Measurements from ENCODE around the gene RNU1-2.
A peak's percentile ranks its signal among the peaks of the same experiment; 100 is the strongest.
"Not testable (repeated sequence)": the region's sequence is repeated elsewhere in the genome, so short reads cannot be mapped to it uniquely, and the experiment has no call there.

Gene RNU1-2

DNA sequence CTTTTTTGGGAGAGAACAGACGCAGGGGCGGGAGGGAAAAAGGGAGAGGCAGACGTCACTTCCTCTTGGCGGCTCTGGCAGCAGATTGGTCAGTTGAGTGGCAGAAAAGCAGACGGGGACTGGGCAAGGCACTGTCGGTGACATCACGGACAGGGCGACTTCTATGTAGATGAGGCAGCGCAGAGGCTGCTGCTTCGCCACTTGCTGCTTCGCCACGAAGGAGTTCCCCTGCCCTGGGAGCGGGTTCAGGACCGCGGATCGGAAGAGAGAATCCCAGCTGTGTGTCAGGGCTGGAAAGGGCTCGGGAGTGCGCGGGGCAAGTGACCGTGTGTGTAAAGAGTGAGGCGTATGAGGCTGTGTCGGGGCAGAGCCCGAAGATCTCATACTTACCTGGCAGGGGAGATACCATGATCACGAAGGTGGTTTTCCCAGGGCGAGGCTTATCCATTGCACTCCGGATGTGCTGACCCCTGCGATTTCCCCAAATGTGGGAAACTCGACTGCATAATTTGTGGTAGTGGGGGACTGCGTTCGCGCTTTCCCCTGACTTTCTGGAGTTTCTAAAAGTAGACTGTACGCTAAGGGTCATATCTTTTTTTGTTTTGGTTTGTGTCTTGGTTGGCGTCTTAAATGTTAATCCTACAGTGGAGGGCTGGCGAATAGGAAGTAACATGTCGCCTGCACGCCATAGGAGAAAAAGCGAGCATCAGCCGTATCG is at the start of gene RNU1-2:
Gene RNU1-2 (plus strand): TSS at position 383 of the 718 bp plus-strand sequence.
- no CpG with 5 or more reads among the region's 39 CpGs for WGBS (ENCODE audit: insufficient coverage, insufficient read length)
- not testable (repeated sequence) for H3K27me3 ChIP-seq (ENCODE audit: control insufficient read depth, insufficient read depth, low read length); H3K4me1 ChIP-seq (ENCODE audit: control insufficient read depth, insufficient read depth, low read length); H3K9me3 ChIP-seq (ENCODE audit: control insufficient read depth, insufficient read depth, low read length); H3K27ac ChIP-seq (ENCODE audit: low read length); H3K36me3 ChIP-seq (ENCODE audit: control insufficient read depth, insufficient read depth, low read length)
- H3K4me3 ChIP-seq (ENCODE audit: low read length): peak within 1 kb of the TSS; percentile 22; the same call in 1 of the 2 replicates
- peak; percentile 89 for DNase-seq (ENCODE audit: low read depth, low spot score)

- DNase-seq (ENCODE audit: low read depth, low spot score); H3K27me3 ChIP-seq (ENCODE audit: control insufficient read depth, insufficient read depth, low read length); H3K36me3 ChIP-seq (ENCODE audit: control insufficient read depth, insufficient read depth, low read length); H3K9me3 ChIP-seq (ENCODE audit: control insufficient read depth, insufficient read depth, low read length); H3K27ac ChIP-seq (ENCODE audit: low read length); H3K4me1 ChIP-seq (ENCODE audit: control insufficient read depth, insufficient read depth, low read length); H3K4me3 ChIP-seq (ENCODE audit: low read length): not testable (repeated sequence)
- WGBS (ENCODE audit: insufficient coverage, insufficient read length): no CpG with 5 or more reads among the region's 2 CpGs
Observed at GRCh38 chr1:16856201-16856600, 39.6 kb upstream of the RNU1-2 start.

DNA sequence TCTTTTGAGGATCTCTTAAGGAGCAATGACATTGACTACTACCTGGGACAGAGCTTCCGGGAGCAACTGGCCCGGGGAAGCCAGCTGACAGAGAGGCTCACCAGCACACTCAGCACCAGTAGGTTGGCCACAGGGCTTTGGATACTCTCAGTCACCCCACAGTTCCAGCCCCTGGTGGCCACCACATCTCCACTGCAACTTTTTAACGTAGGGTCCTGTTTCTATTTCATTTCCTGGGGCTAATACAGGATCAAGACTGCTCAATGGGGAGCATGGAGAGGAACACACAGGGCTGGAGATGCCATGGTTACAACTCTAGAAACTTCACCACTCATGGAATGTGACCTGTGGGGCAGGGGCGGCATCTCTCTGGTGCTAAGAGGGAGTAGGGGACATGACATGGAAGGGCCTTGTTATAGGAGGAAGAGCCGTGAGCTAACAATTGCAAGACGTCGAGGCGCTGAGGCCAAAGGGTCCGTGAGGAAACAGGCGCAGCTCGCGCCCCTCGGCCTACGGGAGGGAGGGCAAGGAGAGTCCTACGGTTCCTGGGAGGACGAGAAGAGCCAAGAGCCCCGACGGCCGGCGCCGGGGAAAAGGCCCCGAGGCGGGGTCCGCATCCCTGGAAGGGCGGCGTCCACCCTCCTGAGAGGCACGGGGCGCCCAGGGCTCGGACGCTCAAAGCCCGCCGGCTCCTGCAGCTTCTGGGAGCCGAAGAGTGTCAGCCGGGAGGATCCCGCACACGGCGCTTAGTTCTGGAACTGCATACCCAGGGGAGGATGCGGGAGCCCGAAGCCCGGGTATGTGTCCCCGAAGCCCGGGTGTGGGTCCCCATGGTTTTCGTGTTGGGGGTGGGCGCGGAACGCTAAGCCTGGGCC is 36.4 kb upstream of the RNU1-2 start:
- peak overlapping the region; percentile 33; the same call in 1 of the 2 replicates for H3K4me3 ChIP-seq (ENCODE audit: low read length)
- no CpG with 5 or more reads among the region's 46 CpGs for WGBS (ENCODE audit: insufficient coverage, insufficient read length)
- H3K36me3 ChIP-seq (ENCODE audit: control insufficient read depth, insufficient read depth, low read length): not testable (repeated sequence)

GRCh38 chr1:16860048-16860447 is 35.7 kb upstream of the RNU1-2 start:
- not testable (repeated sequence) for H3K9me3 ChIP-seq (ENCODE audit: control insufficient read depth, insufficient read depth, low read length); H3K36me3 ChIP-seq (ENCODE audit: control insufficient read depth, insufficient read depth, low read length); DNase-seq (ENCODE audit: low read depth, low spot score); H3K27me3 ChIP-seq (ENCODE audit: control insufficient read depth, insufficient read depth, low read length); H3K27ac ChIP-seq (ENCODE audit: low read length); H3K4me1 ChIP-seq (ENCODE audit: control insufficient read depth, insufficient read depth, low read length); H3K4me3 ChIP-seq (ENCODE audit: low read length)
- no CpG with 5 or more reads among the region's 9 CpGs for WGBS (ENCODE audit: insufficient coverage, insufficient read length)

More for the DNA sequence above, 36.4 kb upstream of the RNU1-2 start:
- DNase-seq (ENCODE audit: low read depth, low spot score); H3K4me1 ChIP-seq (ENCODE audit: control insufficient read depth, insufficient read depth, low read length); H3K9me3 ChIP-seq (ENCODE audit: control insufficient read depth, insufficient read depth, low read length); H3K27me3 ChIP-seq (ENCODE audit: control insufficient read depth, insufficient read depth, low read length); H3K27ac ChIP-seq (ENCODE audit: low read length): not testable (repeated sequence)

- not testable (repeated sequence) for H3K4me3 ChIP-seq (ENCODE audit: low read length); H3K27me3 ChIP-seq (ENCODE audit: control insufficient read depth, insufficient read depth, low read length); H3K36me3 ChIP-seq (ENCODE audit: control insufficient read depth, insufficient read depth, low read length); H3K4me1 ChIP-seq (ENCODE audit: control insufficient read depth, insufficient read depth, low read length); H3K9me3 ChIP-seq (ENCODE audit: control insufficient read depth, insufficient read depth, low read length); H3K27ac ChIP-seq (ENCODE audit: low read length); DNase-seq (ENCODE audit: low read depth, low spot score)
- WGBS (ENCODE audit: insufficient coverage, insufficient read length): no CpG with 5 or more reads among the region's 16 CpGs
Observed at GRCh38 chr1:16861832-16862245, 33.9 kb upstream of the RNU1-2 start.

- DNase-seq (ENCODE audit: low read depth, low spot score); H3K27me3 ChIP-seq (ENCODE audit: control insufficient read depth, insufficient read depth, low read length); H3K4me3 ChIP-seq (ENCODE audit: low read length); H3K4me1 ChIP-seq (ENCODE audit: control insufficient read depth, insufficient read depth, low read length); H3K9me3 ChIP-seq (ENCODE audit: control insufficient read depth, insufficient read depth, low read length); H3K27ac ChIP-seq (ENCODE audit: low read length); H3K36me3 ChIP-seq (ENCODE audit: control insufficient read depth, insufficient read depth, low read length): not testable (repeated sequence)
- WGBS (ENCODE audit: insufficient coverage, insufficient read length): no CpG with 5 or more reads among the region's 25 CpGs
Observed at GRCh38 chr1:16862415-16862814, 33.4 kb upstream of the RNU1-2 start.

GRCh38 chr1:16863024-16863423 is 32.8 kb upstream of the RNU1-2 start:
- H3K4me1 ChIP-seq (ENCODE audit: control insufficient read depth, insufficient read depth, low read length); H3K27ac ChIP-seq (ENCODE audit: low read length); DNase-seq (ENCODE audit: low read depth, low spot score); H3K36me3 ChIP-seq (ENCODE audit: control insufficient read depth, insufficient read depth, low read length); H3K9me3 ChIP-seq (ENCODE audit: control insufficient read depth, insufficient read depth, low read length); H3K4me3 ChIP-seq (ENCODE audit: low read length); H3K27me3 ChIP-seq (ENCODE audit: control insufficient read depth, insufficient read depth, low read length): not testable (repeated sequence)
- no CpG with 5 or more reads among the region's 11 CpGs for WGBS (ENCODE audit: insufficient coverage, insufficient read length)

DNA sequence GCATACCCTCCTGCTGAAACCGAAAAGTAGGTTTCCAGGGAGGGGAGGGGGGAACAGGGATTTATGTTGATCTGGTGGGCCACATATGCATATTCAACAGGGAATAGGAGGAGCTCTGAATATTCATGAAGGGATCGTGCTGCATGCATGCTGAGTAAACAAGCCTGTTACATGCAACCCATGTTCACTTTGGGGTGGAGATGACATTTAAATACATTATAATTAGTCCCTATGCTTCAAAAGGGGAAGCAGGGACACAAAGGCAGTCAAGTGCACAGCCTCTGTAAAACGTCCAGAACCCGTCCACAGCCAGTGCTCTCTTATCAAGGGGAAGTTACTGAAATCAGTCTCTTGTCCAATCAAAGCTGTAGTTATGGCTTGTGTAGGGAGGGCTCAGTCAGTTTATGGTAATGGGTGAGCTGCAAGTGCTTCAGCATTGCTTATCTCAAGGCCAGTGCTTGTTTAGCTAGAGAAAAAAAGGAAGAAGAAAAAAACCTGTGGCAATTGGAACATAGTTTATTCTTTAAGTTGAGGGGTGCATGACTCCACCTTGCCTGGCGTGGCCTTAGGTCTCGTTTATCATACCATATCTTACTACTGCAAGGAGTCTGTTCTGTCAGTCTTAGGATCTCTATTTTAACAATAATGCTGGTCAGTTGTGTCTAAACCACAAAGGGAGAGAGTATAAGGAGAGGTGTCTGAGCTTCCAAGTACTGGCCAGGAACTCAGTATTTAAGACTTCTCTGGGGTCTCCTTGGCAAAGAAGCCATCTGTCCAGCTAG is 28.7 kb upstream of the RNU1-2 start:
- not testable (repeated sequence) for DNase-seq (ENCODE audit: low read depth, low spot score); H3K27ac ChIP-seq (ENCODE audit: low read length); H3K9me3 ChIP-seq (ENCODE audit: control insufficient read depth, insufficient read depth, low read length)

DNA sequence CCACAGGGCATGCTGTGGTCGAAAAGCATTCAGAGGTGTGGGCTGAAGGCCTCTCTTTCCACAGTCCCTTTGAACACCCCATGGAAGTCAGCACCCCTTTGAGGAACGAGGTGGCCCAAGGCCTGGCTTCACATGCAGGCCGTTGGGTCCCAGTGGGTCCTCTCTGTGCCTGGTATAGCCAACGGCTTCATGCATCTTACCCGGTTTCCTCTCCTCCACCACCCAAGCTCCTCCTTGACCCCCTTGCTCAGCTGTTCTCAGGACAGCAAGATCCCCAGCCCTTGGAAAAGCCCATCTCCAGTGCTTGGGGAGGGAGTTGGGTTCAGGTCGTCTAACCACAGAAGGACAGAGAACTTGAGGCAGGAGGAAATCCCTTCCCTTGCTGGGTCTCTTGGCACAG is 27.0 kb upstream of the RNU1-2 start:
- H3K4me3 ChIP-seq (ENCODE audit: low read length); H3K36me3 ChIP-seq (ENCODE audit: control insufficient read depth, insufficient read depth, low read length); DNase-seq (ENCODE audit: low read depth, low spot score); H3K9me3 ChIP-seq (ENCODE audit: control insufficient read depth, insufficient read depth, low read length); H3K27ac ChIP-seq (ENCODE audit: low read length); H3K4me1 ChIP-seq (ENCODE audit: control insufficient read depth, insufficient read depth, low read length); H3K27me3 ChIP-seq (ENCODE audit: control insufficient read depth, insufficient read depth, low read length): not testable (repeated sequence)
- no CpG with 5 or more reads among the region's 6 CpGs for WGBS (ENCODE audit: insufficient coverage, insufficient read length)

More for the DNA sequence above, 28.7 kb upstream of the RNU1-2 start:
- not testable (repeated sequence) for H3K4me3 ChIP-seq (ENCODE audit: low read length); H3K27me3 ChIP-seq (ENCODE audit: control insufficient read depth, insufficient read depth, low read length); H3K36me3 ChIP-seq (ENCODE audit: control insufficient read depth, insufficient read depth, low read length); H3K4me1 ChIP-seq (ENCODE audit: control insufficient read depth, insufficient read depth, low read length)
- no CpG with 5 or more reads among the region's 6 CpGs for WGBS (ENCODE audit: insufficient coverage, insufficient read length)

DNA sequence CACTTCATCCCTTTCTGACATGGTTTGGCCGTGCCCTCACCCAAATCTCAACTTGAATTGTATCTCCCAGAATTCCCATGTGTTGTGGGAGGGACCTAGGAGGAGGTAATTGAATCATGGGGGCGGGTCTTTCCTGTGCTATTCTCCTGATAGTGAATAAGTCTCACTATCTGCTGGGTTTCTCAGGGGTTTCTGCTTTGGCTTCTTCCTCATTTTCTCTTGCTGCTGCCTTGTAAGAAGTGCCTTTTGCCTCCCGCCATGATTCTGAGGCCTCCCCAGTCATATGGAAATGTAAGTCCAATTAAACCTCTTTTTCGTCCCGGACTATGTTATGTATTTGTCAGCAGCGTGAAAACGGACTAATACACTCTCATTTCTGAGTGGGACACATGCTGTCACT is 25.8 kb upstream of the RNU1-2 start:
- no CpG with 5 or more reads among the region's 7 CpGs for WGBS (ENCODE audit: insufficient coverage, insufficient read length)

More for the DNA sequence above, 25.8 kb upstream of the RNU1-2 start:
- H3K4me1 ChIP-seq (ENCODE audit: control insufficient read depth, insufficient read depth, low read length); H3K36me3 ChIP-seq (ENCODE audit: control insufficient read depth, insufficient read depth, low read length); H3K9me3 ChIP-seq (ENCODE audit: control insufficient read depth, insufficient read depth, low read length); H3K27me3 ChIP-seq (ENCODE audit: control insufficient read depth, insufficient read depth, low read length); H3K4me3 ChIP-seq (ENCODE audit: low read length); H3K27ac ChIP-seq (ENCODE audit: low read length); DNase-seq (ENCODE audit: low read depth, low spot score): not testable (repeated sequence)

Data from iPS DF 6.9 (cell line).